Measurements from ENCODE around the gene ERC2. TPM values are rescaled to one million over a fixed set of nuclear protein-coding genes. Genes with fewer than 3 reads are reported as not detected.

ERC2 gene
- polyA plus RNA-seq, 3 donors: not detected

GRCh38 chr3:56422316-56422715, 46.0 kb downstream of the ERC2 start:
- Histone ChIP-seq H3K4me2 (replicated peaks; ENCODE audit: extremely low read depth, low read length, poor library complexity, severe bottlenecking) (no peak overlapping the region), H3K4me3 (replicated peaks in 1 of 3; ENCODE audit: low read depth in 2 of 3, low read length in 3 of 3) (no peak overlapping the region), H2AFZ (ENCODE audit: insufficient read depth, low read depth, low read length, poor library complexity, severe bottlenecking) (no peak overlapping the region), H3K36me3 (replicated peaks in 1 of 2; ENCODE audit: control insufficient read depth in 1 of 2, insufficient read depth in 2 of 2, low read length in 2 of 2) (no peaks in the 10 kb centered on the region), H3K4me1 (ENCODE audit: control insufficient read depth in 1 of 2, insufficient read depth in 2 of 2, low read length in 2 of 2) (no peaks in the 10 kb centered on the region), H3K9me3 (replicated peaks in 1 of 2; ENCODE audit: control insufficient read depth in 1 of 2, insufficient read depth in 1 of 2, low read length in 2 of 2) (no peaks in the 10 kb centered on the region), H3K79me2 (ENCODE audit: insufficient read depth, low read length) (no peaks in the 10 kb centered on the region), H3K27ac (ENCODE audit: low read depth in 1 of 2, low read length in 2 of 2) (no peak overlapping the region), H4K20me1 (ENCODE audit: insufficient read depth, low read length) (no peaks in the 10 kb centered on the region), H3K27me3 (ENCODE audit: control insufficient read depth in 2 of 2, insufficient read depth in 2 of 2, low read length in 2 of 2) (no peaks in the 10 kb centered on the region), H3K9ac (ENCODE audit: insufficient read depth, low read length, poor library complexity, severe bottlenecking) (no peak overlapping the region)
- no peaks in the 10 kb centered on the region for H3K4me1 Mint-ChIP-seq
- no peak overlapping the region for H3K4me3 Mint-ChIP-seq
- peaks cover 0 to 4% (median 0%) of the 10 kb centered on the region in 7 donors for H3K9me3 Mint-ChIP-seq
- no peak overlapping the region for H3K27ac Mint-ChIP-seq
- peaks cover 2% of the 10 kb centered on the region in 3 donors for H3K27me3 Mint-ChIP-seq (ENCODE audit: low read depth in 3 of 3)
- 78% methylated on average over 2 of the region's 2 CpGs for WGBS (ENCODE audit: insufficient coverage)
- TF ChIP-seq CTCF (IDR thresholded peaks at IDR 0.05): no peak
- DNase-seq: no peak
- intact Hi-C loops (cut with micrococcal nuclease): no loop called here
- H3K36me3 Mint-ChIP-seq: no peaks in the 10 kb centered on the region

- Histone ChIP-seq H2AFZ (ENCODE audit: insufficient read depth, low read depth, low read length, poor library complexity, severe bottlenecking) (no peak overlapping the region), H3K4me1 (ENCODE audit: control insufficient read depth in 1 of 2, insufficient read depth in 2 of 2, low read length in 2 of 2) (no peaks in the 10 kb centered on the region), H3K9me3 (replicated peaks in 1 of 2; ENCODE audit: control insufficient read depth in 1 of 2, insufficient read depth in 1 of 2, low read length in 2 of 2) (no peaks in the 10 kb centered on the region), H3K27ac (ENCODE audit: low read depth in 1 of 2, low read length in 2 of 2) (no peak overlapping the region), H3K4me2 (replicated peaks; ENCODE audit: extremely low read depth, low read length, poor library complexity, severe bottlenecking) (no peak overlapping the region), H4K20me1 (ENCODE audit: insufficient read depth, low read length) (no peaks in the 10 kb centered on the region), H3K4me3 (replicated peaks in 1 of 3; ENCODE audit: low read depth in 2 of 3, low read length in 3 of 3) (no peak overlapping the region), H3K79me2 (ENCODE audit: insufficient read depth, low read length) (no peaks in the 10 kb centered on the region), H3K9ac (ENCODE audit: insufficient read depth, low read length, poor library complexity, severe bottlenecking) (no peak overlapping the region), H3K27me3 (ENCODE audit: control insufficient read depth in 2 of 2, insufficient read depth in 2 of 2, low read length in 2 of 2) (no peaks in the 10 kb centered on the region), H3K36me3 (replicated peaks in 1 of 2; ENCODE audit: control insufficient read depth in 1 of 2, insufficient read depth in 2 of 2, low read length in 2 of 2) (no peaks in the 10 kb centered on the region)
- peaks cover 2 to 5% (median 2%) of the 10 kb centered on the region in 3 donors for H3K27me3 Mint-ChIP-seq (ENCODE audit: low read depth in 3 of 3)
- no peak overlapping the region for H3K27ac Mint-ChIP-seq
- no peak for TF ChIP-seq CTCF (IDR thresholded peaks at IDR 0.05)
- no peak overlapping the region for H3K4me3 Mint-ChIP-seq
- peaks cover 0 to 3% (median 0%) of the 10 kb centered on the region in 7 donors for H3K9me3 Mint-ChIP-seq
- intact Hi-C loops (cut with micrococcal nuclease): no loop called here
- 85% methylated on average over 4 of the region's 5 CpGs for WGBS (ENCODE audit: insufficient coverage)
- no peak for DNase-seq
- no peaks in the 10 kb centered on the region for H3K4me1 Mint-ChIP-seq
- no peaks in the 10 kb centered on the region for H3K36me3 Mint-ChIP-seq
Observed at GRCh38 chr3:56421205-56421604, 47.1 kb downstream of the ERC2 start.

All from CD14-positive monocyte (primary cell).